ENCODE data around the gene CFAP61.
A peak's percentile ranks its signal among the peaks of the same experiment; 100 is the strongest.

The CFAP61 gene

GRCh38 chr20:20173254-20173653 is 120.9 kb downstream of the CFAP61 start:
- no peak for DNase-seq (ENCODE audit: low read depth in 2 of 2)

- DNase-seq (ENCODE audit: low read depth in 2 of 2): no peak
Observed at GRCh38 chr20:20174089-20174835, 121.9 kb downstream of the CFAP61 start.

DNA sequence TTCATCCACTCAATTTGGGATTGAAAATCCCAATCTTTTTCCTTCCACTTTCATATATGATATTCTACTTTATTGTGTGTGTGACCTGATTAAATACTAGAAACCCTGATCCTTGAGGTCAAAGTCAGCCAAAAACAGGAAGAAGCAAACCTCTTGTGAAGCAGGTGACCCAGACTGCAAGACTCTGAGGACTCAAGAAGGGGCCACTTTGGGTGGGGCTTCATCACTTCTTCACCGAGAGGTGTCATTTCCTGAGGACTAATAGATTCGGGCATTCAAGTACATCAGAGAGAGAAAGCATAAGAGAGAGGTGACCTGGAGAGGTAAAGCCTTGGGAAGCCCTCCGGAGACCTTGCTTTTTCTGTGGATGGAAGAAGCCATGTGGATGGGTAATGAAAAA is 129.0 kb downstream of the CFAP61 start:
- peak in 1 of 2 donors; percentile 4 for DNase-seq (ENCODE audit: low read depth in 2 of 2)

GRCh38 chr20:20184149-20184548 is 131.8 kb downstream of the CFAP61 start:
- no peak for DNase-seq (ENCODE audit: low read depth in 2 of 2)

DNA sequence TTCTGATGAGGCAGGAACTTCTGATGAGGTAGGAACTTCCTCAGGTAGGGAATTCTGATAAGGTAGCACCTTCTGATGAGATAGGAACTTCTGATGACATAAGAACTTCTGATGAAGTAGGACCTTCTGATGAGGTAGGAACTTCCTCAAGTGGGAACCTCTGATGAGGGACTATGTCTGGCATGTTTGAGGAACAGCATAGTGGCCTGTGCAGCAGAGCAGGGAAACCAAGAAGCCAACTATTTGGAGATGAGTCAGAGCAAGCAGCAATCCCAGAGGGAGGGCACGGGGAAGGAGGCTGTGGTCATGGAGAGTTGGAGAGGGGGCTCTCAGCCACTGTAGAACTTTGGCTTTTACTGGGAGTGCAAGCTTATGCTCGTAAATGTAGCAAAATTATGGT is 132.4 kb downstream of the CFAP61 start:
- no peak for DNase-seq (ENCODE audit: low read depth in 2 of 2)

DNA sequence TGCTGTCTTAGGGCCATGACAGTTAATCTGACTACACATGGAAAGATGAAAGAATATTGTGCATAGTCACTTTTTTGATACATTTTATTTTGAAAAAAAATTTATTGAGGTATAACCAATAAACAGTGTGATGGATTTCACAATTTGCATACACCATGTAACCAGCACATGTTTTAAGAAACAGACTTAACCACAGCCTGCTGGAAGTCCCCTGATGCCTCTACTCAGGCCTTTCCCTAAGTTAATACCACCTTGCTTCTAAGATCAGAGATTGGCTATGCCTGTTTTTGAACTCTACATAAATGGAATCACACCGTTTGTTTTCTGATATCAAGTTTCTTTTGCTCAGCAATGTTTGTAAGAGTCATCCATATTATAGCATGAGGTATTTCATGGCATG is 136.3 kb downstream of the CFAP61 start:
- no peak for DNase-seq (ENCODE audit: low read depth in 2 of 2)

DNA sequence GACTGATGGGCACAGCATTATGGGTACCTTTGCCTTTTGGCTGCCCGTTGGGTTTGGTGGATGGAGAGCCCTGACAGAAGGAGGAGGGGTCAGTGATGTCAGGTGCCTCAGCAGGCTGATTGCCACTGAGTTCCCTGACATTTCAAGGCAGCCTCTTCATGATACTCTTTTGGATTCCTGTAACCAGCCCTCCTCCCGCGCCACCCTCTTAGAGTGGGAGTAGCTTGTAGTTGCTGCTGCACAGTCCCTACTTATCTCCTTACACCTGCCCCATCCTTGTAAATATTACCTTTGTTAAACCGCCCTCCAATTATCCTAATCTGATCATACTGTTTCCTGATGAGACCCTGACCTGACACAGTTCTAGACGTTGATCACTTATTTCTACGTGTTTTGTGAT is 140.0 kb downstream of the CFAP61 start:
- no peak for DNase-seq (ENCODE audit: low read depth in 2 of 2)

DNA sequence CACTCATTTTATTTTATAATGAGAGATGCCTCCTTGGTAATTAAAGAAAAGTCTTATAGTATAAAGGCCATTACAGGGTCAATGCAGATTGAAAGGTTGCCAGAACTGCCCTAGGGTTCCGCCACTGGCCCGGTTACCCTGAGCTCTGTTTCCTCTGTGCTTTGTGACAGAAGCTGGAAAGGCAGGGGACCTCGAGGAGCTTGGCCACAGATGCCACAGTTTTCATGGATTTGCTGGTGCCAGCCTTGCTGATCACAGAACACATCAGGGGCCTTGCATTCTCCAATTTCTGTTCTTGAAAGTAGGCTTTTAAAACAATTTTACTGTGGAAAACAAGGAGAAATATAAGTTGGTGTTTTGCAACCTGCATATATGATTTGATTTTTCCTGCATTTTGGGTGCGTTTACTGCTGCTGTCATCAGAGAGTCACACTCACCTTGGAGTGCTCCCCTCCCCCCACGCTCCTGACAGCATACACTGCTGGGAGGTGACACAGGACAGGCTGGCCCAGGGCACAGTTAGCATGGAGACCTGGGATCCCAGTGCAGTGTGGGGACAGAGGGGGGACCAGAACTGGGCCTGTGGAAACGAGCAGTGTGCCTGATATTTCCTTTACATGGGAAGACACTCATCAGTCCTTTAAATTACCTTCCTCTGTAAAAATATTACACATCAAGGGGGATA is 142.8 kb downstream of the CFAP61 start:
- no peak for DNase-seq (ENCODE audit: low read depth in 2 of 2)

GRCh38 chr20:20196610-20197009 is 144.3 kb downstream of the CFAP61 start:
- DNase-seq (ENCODE audit: low read depth in 2 of 2): no peak

DNA sequence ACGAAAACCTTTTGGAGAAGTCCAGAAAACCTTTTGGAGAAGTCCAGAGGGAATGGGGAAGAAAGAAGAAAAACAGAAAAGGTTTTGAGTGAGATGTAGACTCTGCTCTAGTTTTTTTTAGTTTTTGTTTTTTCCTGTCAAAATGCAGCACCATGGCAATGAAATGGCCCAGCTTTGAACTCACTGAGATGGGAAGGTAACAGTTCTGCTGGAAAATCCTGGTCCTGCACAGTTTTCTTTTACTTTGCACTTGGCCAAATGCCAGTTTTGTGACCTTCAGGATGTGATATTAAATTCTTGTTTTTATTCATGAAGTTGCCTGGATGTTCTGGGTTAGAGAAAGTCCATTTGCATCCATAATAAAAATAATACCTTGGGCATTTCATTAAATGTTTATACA is 145.7 kb downstream of the CFAP61 start:
- DNase-seq (ENCODE audit: low read depth in 2 of 2): no peak

DNA sequence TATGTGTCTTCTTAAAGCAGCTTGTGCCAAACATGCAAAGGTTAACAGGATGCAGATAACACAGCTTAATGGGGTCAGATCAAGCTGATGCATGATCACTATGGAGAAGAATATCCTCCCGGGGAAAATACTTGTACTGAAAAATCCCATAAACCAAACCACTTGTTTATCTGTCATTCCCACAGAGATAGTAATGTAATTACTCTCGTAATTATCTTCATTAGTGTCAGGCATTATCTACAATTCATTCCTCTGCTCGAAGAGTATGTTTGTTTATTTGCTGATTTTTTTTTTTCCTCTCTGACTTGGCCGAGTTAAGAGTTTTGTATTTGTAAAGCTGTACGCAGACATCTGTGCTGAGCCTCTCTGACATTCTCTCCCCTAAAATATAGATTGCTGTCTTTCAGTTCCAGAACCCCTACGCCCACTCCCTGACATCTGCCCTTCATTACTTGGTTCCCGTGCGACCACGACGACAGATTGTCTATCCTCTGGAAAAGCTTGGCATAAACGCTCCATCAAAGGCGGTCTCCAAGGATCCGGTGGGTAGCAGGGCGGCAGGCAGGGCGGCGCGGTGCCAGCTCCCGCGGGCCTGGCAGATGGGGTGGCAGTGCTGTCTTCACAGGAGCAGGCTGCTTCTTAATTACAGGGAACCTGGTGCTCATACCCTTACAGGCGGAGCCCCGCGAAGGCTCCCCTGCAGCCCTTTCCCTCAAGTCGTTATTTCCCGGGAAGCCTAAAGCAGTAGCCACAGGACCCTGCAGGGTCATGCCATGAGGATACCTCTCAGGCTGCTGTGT is 147.2 kb downstream of the CFAP61 start:
- DNase-seq (ENCODE audit: low read depth in 2 of 2): no peak

DNA sequence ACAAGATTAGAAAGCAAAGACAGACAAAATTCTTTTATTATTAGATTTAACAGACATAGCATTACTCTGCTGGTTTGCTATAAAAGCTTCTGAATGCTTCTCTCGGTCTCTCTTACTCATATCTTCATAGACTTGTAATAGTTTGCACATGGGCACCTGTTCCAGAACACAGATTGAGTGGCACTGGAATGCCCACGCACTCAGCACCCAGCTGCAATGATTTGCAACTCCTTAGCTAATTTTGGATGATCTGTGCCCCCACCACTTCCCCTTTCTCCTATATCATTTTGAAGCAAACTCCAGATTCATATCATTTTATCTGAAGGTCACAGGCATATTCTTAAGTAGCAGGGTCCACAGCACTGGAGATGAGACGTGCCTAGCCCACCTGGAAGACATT is 148.8 kb downstream of the CFAP61 start:
- no peak for DNase-seq (ENCODE audit: low read depth in 2 of 2)

DNA sequence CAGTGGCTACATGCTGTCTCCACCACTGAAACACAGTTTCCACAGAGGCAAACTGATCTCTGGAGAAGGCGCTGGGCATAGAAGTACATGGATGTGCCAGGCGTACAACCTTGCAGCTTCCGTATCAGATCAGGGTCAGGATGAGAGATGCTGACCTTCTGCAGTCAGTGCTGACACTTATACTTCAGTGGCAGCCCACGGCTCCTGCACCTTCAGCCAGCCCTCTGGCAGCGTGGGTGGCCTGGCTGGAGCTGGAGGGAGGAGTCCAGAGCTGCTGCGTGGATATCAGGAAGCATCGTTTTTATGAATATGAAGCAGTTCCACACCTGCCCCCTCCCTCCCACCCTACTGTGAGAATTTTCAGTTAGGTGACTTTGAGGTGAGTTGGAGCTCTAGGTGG is 149.3 kb downstream of the CFAP61 start:
- no peak for DNase-seq (ENCODE audit: low read depth in 2 of 2)

GRCh38 chr20:20202768-20203167 is 150.4 kb downstream of the CFAP61 start:
- no peak for DNase-seq (ENCODE audit: low read depth in 2 of 2)

DNA sequence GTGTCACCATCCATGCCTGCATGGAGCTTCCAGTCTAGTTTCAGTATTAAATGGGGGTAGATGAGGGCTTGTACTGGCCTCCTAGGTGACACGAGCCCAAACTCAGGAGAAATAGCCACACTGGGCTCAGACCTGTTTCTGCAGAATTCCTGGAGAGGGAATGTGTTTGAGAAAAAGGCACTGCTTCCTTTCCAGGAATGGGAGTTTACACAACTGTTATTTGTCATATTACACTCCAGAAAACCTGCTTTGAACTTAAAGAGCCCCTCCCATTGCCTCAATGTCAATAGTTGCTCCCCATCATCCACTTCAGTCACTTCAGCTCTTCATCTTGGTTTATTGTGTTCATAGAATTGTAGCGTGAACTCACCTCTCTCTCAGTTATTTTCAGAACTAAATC is 151.5 kb downstream of the CFAP61 start:
- no peak for DNase-seq (ENCODE audit: low read depth in 2 of 2)

GRCh38 chr20:20204256-20204655 is 151.9 kb downstream of the CFAP61 start:
- DNase-seq (ENCODE audit: low read depth in 2 of 2): no peak

GRCh38 chr20:20205141-20205861 is 153.0 kb downstream of the CFAP61 start:
- DNase-seq (ENCODE audit: low read depth in 2 of 2): no peak

DNA sequence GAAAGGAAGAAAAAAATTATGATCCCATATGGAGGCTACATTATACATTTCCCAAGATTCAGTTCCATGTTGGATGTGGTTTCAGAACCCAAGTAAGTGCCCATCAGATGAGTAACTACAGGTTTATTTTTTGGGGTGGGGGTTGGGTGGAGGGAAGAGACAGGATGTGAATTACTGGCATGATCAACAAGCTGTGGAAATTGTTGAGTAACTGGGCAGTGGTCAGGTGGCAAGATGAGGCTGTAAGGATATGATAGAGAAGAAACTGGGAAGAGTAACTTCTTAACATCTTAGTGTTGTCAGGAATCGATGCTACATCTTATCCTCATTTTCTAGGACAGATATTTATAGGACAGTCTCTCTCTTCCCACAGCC is 153.5 kb downstream of the CFAP61 start:
- no peak for DNase-seq (ENCODE audit: low read depth in 2 of 2)

DNA sequence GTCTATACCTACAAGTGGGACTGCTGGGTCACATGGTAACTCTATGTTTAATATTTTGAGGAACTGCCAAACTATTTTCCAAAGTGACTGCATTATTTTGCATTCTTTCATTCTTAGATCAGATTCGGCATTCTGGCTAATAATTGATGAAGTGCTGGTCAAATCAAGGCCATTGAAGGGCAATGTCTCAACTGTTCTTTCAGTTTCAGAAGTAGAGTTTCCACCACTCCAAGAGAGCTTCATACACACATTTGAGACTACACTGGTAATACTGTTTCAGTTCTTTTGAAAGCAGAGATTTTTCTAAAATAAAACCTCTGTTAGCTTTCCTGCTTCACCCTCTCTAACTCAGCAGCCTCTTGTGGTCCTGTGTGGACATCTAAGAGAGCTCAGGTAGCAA is 154.5 kb downstream of the CFAP61 start:
- no peak for DNase-seq (ENCODE audit: low read depth in 2 of 2)

- DNase-seq (ENCODE audit: low read depth in 2 of 2): no peak
Observed at GRCh38 chr20:20207291-20207690, 155.0 kb downstream of the CFAP61 start.

DNA sequence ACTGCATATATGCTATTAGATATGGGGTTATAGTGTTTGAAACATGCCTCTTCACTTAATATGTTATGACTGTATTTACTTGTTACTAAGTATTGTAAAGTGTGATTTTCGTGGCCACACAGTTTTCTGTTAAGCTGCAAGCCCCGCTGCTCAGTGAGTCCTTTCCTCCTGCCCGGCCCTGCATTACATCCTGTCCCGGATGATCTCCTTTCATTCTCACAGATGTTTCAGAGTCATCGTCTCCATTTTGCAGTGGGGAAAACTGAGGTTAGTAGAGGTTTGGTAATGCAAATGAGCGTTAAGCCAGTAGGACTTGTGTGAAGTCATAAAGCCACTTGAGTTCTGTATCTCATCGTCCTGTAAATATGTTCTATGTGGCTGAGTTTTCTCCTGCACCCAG is 155.5 kb downstream of the CFAP61 start:
- no peak for DNase-seq (ENCODE audit: low read depth in 2 of 2)

GRCh38 chr20:20209684-20210083 is 157.4 kb downstream of the CFAP61 start:
- no peak for DNase-seq (ENCODE audit: low read depth in 2 of 2)

Measured in stimulated activated CD8-positive, alpha-beta memory T cell treated with anti-CD3 and anti-CD28 coated beads, Interleukin-15, amount 100 ng/mL, for 48 hours (primary cell).